Activated gamma-delta T cell treated with Interleukin-2 at 50 U/mL for 16 hours (primary cell): ENCODE measurements around the gene PRAMEF12.
"Not testable (repeated sequence)": the region's sequence is repeated elsewhere in the genome, so short reads cannot be mapped to it uniquely, and the experiment has no call there.

Experiments
- DNase-seq: peaks from one replicate; pipeline ENCODE4 v3.0.0-alpha.2; 2020

The PRAMEF12 gene

GRCh38 chr1:12773438-12773837, at the start of gene PRAMEF12:
Gene PRAMEF12, plus strand, starts transcription at chr1:12773738. Its CDS starts 1,130 bp downstream, at chr1:12774868.
- DNase-seq: no peak

GRCh38 chr1:12728391-12728790, 45.1 kb upstream of the PRAMEF12 start:
- DNase-seq: no peak

- no peak for DNase-seq
Measured at GRCh38 chr1:12730156-12730555, 43.4 kb upstream of the PRAMEF12 start.

GRCh38 chr1:12731084-12731483, 42.5 kb upstream of the PRAMEF12 start:
- not testable (repeated sequence) for DNase-seq

GRCh38 chr1:12734651-12735050, 38.9 kb upstream of the PRAMEF12 start:
- no peak for DNase-seq

- no peak for DNase-seq
Measured at GRCh38 chr1:12738934-12739333, 34.6 kb upstream of the PRAMEF12 start.

GRCh38 chr1:12739613-12740012, 33.9 kb upstream of the PRAMEF12 start:
- no peak for DNase-seq

- no peak for DNase-seq
Measured at GRCh38 chr1:12741946-12742345, 31.6 kb upstream of the PRAMEF12 start.

- DNase-seq: no peak
Measured at GRCh38 chr1:12745126-12745991, 28.2 kb upstream of the PRAMEF12 start.

GRCh38 chr1:12745992-12746323, 27.6 kb upstream of the PRAMEF12 start, which contains the start of gene CFAP107:
Gene CFAP107, plus strand, starts transcription at chr1:12746200. Its CDS starts 231 bp downstream, at chr1:12746431.
- no peak for DNase-seq

GRCh38 chr1:12748778-12749355, 24.7 kb upstream of the PRAMEF12 start:
- no peak for DNase-seq

GRCh38 chr1:12754738-12755137, 18.8 kb upstream of the PRAMEF12 start:
- no peak for DNase-seq

- no peak for DNase-seq
Measured at GRCh38 chr1:12756273-12756672, 17.3 kb upstream of the PRAMEF12 start.

GRCh38 chr1:12756768-12757413, 16.6 kb upstream of the PRAMEF12 start:
- no peak for DNase-seq

- DNase-seq: no peak
Measured at GRCh38 chr1:12757836-12758235, 15.7 kb upstream of the PRAMEF12 start.

GRCh38 chr1:12760256-12760795, 13.2 kb upstream of the PRAMEF12 start:
- DNase-seq: no peak

GRCh38 chr1:12761781-12762180, 11.8 kb upstream of the PRAMEF12 start:
- no peak for DNase-seq

GRCh38 chr1:12762766-12763165, 10.8 kb upstream of the PRAMEF12 start:
- DNase-seq: no peak

GRCh38 chr1:12763479-12763878, 10.1 kb upstream of the PRAMEF12 start:
- no peak for DNase-seq

GRCh38 chr1:12764016-12764415, 9.5 kb upstream of the PRAMEF12 start:
- DNase-seq: no peak

- no peak for DNase-seq
Measured at GRCh38 chr1:12769031-12769430, 4.5 kb upstream of the PRAMEF12 start.

GRCh38 chr1:12769976-12770505, 3.5 kb upstream of the PRAMEF12 start:
- DNase-seq: no peak

GRCh38 chr1:12770620-12771019, 2.9 kb upstream of the PRAMEF12 start:
- DNase-seq: no peak
